HG02571 (cell line): ENCODE measurements around the gene PLPP4.
"Not testable (repeated sequence)": the region's sequence is repeated elsewhere in the genome, so short reads cannot be mapped to it uniquely, and the experiment has no call there.

Source experiments
- ATAC-seq: cut with Tn5 transposase; IDR thresholded peaks from one replicate; pipeline ENCODE4 v1.9.1; 2021; ENCODE audit warnings: mild to moderate bottlenecking, moderate library complexity; ENCODE audit not compliant: unreplicated experiment

Gene PLPP4

DNA sequence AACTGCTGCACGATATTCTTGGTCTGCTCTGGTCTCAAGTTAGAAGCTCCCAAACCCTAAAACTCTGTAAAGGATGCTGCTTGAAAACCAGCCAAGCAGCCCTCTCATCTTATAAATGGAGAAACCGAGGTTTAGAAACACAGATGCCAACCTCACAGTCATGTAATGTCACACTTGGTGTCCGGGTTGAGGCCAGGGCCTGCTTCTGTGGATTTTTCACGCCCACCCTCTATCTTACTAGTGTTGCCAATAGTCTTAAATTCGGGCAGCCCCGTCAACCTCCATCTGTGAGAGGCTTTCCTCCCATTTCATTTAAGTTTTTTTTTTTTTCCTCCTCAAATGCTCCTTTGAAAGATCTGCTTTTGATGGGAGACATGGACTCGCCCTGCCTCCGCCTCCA, 28.9 kb downstream of the PLPP4 start:
- ATAC-seq = no peak

DNA sequence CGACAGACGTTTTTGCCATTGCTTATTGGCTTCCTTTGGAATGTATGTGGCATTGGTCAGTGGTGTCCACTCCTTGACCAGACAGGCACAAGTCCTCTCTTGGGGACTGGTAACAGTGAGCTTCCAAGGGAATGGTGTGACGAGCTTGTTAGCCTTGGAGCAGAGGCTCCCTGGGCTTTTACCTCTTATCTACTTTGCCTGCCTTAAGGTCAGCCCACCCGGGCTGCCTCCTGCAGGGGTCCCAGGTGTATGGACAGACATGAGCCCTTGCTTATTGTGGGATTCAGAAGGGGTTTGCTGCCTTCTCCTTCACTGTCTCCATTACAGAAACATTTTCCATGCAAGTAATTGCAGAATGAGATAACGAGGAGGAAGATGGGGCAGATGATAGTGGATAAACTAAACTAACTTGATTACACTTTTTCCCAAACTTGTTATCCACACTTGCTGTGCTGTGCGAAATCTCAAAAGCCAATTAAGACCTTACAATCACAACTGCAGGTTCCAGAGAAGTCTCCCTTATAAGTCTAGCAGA, 29.7 kb downstream of the PLPP4 start:
- no peak for ATAC-seq

DNA sequence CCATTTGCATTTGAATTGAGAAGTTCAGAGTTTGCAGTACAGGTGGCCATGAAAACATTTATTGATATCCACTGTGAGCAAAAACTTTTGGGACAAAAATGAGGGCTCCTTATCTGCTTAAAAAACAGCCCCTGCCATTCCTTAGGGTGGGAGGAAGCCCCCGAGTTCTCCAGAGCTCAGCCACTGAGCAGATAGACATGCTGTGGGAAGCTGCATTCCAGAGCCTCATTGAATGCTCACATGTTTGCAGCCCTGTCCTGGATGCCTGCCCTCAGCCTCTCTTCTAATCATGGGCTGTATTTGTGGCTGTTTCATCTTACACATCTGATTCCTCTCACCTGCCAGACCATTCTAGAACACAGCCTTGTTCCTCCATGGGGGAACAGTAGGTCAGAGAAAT, 33.3 kb downstream of the PLPP4 start:
- no peak for ATAC-seq

DNA sequence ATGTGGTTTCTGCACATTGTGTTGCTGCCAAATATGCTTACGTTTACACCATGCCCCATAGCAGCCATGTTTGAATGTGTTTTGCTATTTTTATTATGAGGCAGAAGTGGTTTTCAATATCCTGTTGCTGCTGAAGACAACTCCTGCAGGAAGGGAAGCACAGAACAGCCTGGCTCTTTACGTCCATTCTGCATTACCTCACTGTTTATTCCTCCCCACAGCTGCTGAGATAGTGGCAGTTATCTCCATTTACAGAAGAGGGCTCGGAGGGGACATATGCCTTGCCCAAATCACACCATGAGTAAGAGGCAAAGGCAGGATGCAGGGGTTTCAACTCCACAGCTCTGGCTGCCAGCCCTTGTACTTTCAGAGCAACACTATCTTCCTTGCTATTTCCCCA, 35.3 kb downstream of the PLPP4 start:
- no peak for ATAC-seq

DNA sequence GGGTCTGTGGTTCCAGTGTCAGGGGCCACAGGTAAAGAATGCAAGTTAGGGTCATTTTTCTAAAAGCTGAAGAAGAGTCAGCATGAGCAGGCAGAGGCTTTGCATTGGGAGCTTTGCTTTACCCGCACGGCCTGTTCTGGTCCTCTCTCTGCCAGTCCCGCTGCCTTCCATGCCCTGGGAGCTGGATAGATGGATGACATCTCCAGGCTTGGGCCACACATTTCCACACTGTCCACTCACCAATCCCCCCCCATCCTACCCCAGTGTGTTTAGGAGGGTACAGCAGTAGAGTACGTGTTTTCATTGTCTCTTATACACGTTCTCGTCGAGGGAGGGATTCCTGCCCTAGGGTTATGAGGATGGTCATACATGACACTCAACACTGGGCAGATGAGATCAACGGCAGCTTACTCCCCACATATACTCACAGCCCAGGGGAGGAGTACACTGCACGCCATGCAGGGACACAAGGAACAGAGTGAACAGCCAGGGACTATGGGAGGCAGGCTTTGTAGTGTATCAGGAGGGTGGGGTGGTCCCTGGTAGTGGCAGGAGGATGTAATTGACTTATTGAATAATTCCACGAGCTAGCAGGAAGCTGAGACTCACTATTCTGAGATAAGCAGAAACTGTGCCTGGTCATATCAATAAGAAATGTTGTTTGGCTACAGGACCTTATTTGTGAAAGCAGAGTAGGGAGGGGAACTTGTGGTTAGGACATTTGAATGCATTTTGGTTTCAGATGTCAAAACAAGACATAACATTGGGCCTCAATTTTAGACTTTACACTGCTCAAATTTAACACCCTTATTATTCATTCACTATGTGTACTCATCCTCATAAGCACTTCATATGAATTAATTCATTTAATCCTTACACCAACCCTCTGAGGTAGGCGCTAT, 36.6 kb downstream of the PLPP4 start:
- ATAC-seq = peak; percentile 68

DNA sequence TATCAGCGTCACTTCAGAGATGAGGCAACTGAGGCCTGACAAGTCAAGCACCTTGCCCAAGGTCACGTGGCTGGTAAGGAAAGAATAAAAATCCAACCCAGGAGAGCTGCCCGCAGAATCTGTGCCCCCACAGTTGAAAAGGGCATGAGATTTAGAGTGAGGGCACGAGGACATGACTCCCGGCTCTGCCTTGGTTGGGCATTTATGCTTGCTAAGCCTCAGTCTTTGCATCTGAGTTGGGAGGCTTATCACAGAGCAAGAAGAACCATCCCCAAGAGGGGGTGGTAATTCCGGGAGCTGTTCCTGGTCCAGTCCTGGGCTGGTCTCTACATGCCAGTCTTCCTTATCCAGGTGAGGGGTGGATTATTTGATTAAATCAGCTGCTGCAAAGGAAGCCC, 37.3 kb downstream of the PLPP4 start:
- ATAC-seq = no peak

DNA sequence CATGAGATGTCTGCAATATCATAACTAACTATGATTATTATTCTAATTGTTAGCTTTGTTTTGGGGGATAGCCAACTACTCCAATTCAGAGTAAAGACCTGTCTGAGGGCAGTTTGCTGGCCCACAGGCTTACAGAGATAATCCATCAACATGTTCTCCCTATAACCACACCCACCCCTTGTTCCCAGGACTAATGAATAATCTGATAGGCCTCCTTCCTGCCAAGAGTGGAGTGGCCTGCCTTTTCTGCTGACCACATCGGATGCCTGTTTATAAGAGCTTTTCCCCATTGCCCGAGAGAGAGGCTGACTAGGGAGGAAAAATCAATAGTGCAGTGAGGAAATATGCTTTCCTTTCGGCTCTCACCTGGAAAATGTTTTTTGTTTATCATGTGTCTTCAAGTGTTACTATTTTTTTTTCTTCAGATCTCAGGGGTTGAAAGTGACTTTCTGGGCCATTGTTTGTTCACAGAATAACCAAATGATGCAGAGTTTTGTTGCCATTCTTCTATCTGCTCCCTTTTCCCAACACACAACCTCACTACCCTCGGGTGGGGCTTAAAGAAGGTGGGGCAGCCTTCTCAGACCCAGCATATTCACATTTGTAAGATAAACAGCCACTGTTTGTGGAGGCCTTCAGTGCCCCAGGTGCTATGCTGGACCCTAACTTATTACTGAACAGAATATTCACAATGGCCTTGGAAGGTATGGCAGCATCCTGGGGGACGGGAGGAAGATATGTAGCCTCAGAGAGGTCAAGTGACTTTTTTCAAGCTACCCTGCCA, 38.4 kb downstream of the PLPP4 start:
- no peak for ATAC-seq

DNA sequence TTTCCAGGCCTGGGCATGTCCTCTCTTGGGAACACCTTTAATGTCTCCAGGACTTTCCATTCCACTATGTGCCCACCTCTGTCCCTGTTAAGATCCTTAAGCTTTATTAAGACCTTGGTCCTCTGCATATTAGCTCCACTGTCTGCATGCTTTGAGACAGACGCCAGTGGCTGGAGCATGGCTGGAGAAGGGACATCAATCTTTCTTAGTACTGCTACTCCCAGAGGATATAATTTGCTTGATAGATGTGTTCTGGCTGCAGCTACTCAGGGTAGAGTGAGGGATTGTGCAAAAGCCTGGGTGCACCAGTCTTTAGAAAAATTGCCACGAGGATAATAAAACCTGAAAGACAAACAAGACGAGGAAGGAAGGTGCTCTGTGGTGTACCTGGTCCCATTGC, 42.9 kb downstream of the PLPP4 start:
- no peak for ATAC-seq

DNA sequence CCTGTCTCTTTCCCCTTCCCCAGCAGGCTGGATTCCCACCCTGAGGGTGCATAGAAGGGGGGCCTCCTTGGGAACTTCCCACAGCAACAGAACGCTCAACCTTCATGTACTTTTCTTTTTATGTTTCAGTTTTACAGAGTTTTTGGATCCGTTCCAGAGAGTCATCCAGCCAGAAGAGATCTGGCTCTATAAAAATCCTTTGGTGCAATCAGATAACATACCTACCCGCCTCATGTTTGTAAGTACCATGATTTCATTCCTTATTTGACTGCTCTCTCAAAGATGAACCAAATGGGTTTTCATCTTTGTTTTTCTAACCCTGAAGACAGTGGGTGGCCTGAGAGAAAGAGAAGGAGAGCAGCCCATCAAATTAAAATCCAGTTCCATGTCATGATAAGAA, 46.7 kb downstream of the PLPP4 start:
- ATAC-seq = no peak

DNA sequence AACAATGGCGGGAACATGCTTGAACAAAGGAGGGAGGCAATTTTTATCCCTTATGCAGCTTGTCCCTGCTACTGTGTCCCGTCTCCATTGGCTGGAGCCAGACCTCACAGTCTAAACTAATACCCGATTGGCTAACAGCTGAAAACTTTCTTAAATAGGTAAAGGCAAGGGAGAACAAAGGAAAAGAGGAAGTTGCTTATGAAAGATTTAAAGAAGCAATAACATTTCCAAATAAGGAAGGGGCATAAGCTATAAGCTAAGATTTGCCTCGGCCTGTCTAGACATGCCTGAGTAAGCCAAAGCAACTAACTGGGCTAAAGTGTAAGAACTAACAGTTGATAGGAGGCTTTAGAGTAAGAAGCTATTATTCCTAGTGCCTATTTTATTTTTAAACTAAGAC, 47.2 kb downstream of the PLPP4 start:
- not testable (repeated sequence) for ATAC-seq

DNA sequence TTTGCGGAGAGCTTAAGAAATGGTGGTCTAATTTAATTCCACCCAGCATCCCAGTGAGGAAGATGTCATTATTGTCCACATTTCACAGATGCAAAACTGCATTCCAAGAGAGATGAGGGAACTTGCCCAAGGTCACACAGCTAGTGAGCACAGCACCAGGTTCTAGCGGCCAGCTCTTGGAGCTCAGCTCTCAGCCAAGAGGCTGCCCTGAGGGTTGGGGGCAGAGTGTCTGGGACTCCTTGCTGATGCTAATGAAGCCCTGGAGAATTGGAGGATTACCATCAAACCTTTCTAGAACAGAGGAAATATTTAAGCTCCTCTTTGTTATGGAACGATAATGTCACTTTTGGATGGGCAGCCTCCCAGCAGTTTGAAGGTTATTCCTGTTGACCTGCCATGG, 48.0 kb downstream of the PLPP4 start:
- ATAC-seq = no peak

DNA sequence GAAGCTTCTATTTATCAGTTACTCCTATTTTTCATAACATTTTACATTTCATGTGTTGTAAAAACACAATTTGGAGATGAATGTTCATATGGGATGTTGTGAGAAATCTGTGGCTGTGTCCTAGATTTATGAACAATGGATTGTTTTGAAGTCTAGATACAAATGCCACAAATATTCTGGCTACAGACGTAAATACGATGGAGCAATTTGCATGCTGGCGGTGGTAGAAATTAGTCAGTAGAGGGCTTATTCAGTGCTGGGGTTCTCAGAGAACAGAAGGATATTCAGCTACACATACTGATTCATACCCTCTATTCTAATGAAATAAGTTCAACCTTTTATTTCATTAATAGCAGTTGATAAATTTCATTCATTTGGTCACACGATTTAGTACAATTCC, 48.8 kb downstream of the PLPP4 start:
- ATAC-seq = no peak

DNA sequence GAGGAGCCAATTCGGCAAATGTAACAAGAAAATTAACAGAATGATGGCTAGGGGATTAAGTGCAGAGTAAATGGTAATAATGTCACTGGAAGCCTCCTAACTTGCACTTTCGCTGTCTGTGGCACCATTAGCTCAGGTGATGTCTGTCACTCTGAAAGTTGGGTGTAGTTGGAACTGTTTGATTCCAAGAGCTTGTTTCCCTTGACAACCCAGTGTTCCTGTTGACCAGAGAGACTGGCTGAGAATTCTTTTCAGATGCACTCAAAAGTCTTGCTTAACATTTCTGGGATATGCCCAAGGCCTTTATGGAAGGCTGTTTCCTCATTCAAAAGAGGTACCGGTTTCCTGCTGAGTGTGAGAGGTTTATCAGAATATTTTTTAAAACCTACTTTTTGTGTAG, 49.6 kb downstream of the PLPP4 start:
- no peak for ATAC-seq

DNA sequence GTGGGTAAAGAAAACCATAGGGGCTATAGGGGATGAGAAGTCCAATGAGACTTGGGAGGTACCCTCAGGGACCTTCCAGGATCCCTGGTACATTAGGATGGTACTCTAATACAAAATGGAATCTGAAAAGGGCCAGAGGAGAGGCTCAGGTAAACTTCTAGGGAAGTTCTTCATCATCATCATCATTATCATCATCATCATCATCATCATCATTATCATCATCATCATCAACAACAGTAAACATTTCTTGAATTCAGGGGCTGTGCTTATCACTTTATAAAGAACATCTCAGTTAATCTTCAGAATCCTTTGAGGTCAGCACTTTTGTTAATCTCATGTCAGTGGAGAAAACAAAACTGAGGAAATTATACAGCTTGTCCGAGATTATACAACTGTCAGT, 50.1 kb downstream of the PLPP4 start:
- no peak for ATAC-seq

DNA sequence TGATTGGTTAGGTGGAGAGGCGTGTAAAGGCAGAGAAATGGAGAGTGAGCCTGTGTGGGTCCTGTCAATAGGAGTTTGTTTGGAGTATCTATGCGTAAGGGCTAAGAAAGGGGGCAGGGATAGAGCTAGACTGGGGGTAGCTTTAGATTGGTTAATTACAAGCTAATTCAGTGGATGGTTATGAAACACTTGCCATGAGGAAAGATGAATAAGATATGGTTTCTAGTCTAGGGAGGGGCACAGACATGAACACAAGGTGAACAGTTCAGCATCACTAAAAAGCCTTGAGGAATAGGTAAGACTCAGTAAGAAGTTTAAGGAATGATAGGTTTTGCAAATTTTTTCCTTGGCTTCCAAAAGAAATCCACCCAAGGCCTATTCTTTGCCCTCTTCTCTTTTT, 50.6 kb downstream of the PLPP4 start:
- ATAC-seq = no peak

DNA sequence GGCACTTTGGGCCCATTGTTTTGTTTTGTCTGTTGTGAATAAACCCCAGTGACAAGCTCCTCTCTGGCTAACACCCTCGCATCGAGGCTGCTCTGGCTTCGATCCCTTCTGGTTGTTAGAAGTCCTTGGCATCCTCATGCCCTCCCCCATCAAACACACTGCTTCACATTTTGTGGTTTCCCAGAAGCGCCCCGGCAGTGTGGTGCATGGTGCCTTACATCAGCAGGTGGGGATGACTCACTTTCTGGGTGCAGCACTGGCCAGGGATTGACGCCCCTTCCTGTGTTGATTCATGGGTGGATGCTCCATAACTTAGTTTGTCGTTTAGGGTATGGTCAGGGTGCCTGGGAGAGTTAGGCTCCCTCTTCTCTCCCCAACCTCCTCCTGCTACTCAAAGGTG, 51.4 kb downstream of the PLPP4 start:
- ATAC-seq = no peak

DNA sequence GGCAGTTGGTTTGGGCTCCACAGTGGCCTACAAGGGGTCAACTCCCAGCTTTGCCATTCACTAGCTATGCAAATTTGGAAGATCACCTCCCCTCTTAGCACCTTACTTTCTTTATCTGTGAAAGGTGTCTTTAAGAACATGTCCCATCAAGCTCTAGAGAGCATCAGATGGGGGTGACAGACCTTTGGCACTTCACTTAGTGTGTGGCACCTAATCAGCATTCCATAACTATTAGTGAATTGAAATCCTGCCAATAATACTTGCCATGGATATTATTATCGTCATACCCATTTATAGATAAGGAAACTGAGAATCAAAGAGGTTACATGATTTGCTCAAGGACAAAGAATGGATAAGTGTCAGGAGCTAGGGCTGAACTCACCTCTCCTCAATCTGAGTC, 51.9 kb downstream of the PLPP4 start:
- no peak for ATAC-seq

DNA sequence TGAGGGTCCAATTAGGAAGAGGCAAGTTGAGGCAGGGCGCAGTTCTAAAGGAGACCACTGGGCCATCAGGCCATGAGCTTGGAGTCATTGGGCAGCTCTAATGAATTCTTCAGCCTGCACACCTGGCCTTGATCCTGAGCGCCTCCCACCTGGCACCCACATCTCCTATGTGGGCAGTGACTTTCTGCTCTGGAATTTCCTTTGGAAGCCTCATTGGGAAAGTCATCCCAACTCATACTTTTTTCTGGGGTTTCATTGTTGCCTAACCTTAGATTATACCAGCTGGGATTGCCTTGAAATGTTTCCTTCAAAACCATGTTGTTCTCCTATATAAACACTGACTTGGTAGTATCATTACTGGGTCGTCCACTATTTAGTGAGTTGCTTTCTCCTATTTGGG, 54.1 kb downstream of the PLPP4 start:
- ATAC-seq = no peak

DNA sequence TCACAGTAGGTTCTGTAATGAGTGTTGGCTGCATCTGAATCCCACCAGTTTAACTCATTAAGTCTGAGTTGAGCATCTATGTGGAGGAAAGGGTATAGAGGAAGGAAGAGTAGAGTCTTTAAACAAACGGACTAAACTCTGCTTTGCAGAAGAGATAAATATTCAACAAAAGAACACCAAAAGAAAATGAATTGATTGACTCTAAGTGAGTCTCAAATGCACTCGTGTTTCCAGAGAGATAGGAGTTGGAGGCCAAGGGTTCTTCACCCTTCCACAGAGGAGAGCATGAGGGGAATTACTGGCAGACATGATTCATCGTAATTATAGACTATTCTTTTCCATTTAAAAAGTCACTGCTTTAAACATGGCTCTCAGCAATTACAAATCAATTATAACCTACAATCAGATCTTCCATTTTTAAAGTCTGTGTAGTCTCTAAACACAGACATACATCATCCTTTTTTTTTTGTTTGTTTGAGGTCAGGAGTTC, 56.3 kb downstream of the PLPP4 start:
- no peak for ATAC-seq

DNA sequence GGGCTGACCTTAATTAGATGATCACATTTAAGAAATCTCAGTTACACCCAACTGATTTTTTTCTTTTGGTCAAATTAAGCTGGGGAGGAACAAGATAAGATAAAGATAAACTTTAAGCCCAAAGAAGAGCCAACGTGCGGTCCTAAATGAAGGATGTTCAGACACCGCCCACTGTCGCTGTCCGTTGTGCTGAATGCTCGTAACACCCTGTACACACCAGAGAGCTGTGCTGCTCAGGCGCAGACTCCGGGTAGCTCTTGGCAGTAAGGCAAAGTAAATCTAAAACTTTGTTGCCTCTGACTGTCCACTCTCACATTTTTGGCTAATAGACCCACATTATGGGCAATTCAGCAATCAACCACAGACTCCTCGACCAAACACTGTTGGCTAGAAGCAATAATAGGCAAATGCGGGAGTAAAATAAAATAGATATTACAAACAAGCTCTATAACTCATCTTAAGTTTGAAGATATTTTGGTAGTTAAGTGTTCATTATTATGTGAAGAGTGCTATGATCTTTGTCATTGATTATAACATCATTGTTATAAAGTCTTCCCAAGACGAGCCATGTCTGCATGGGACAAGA, 57.1 kb downstream of the PLPP4 start:
- no peak for ATAC-seq

DNA sequence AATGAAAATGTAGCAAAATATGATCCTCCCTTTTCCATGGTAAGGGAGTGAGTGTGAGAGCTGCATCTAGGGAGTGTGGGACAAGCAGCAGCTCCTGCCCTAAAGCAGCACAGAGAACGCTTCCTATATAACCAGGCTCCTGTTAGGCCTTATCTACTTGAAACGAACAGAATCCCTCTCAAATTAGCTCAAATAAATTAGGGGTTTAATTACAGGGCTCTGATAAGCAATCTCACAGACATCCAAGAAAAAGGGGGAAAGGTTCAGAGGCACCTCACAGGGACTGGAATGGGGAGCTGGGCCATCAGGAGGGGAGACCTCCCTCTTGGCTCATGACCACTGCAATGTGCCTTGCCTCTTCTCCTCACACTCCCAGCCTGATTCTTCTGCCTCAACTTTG, 57.9 kb downstream of the PLPP4 start:
- no peak for ATAC-seq
